Fibroblast of gingiva (primary cell): ENCODE measurements around the gene RPS6KB2.
"Not testable (repeated sequence)": the region's sequence is repeated elsewhere in the genome, so short reads cannot be mapped to it uniquely, and the experiment has no call there.

Experiments used
- DNase-seq: peaks from one replicate; pipeline ENCODE4 v3.0.0-alpha.2; 2011; ENCODE audit warnings: low read depth

RPS6KB2 gene

DNA sequence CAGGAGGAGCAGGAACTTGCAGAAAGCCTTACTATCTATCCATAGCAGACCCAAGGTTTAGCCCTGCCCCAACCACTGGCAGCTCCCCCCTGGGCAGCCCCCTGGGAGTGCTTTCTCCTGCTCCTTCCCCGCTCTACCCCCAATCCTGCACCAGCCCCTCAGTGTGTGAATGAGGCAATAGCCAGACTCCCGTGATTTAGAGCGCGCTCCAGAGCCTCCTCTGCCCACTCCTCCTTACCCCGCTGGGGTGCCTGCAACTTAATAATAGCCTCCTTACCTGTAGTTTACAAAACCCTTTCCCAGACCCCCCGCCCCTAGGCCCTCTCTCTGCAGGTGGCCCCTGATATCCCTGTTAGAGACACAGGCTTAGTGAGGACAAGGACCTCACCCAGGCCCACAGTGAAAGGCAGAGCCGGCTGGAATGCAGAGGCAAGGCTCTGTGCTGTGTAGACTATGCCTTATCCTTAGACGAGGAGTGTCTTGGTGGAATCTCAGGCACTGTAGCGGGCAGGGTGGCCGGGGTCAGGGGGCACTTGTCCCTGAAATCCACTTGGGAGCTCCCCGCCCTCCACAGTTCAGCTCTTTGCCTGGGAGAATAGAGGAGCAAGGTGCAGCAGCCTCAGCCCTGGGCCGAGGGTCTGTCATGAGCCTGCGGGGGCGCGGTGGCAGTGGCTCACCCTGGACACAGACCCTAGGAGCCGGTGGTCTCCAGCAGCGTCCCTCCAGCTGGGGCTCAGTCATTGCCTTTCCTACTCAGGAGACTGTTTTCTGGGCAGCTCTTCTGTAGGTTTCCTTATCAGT is 17.1 kb upstream of the RPS6KB2 start:
- no peak for DNase-seq

- DNase-seq = no peak
Measured at GRCh38 chr11:67411785-67412152, 16.5 kb upstream of the RPS6KB2 start.

- DNase-seq = no peak
Measured at GRCh38 chr11:67412495-67413179, 15.7 kb upstream of the RPS6KB2 start.

DNA sequence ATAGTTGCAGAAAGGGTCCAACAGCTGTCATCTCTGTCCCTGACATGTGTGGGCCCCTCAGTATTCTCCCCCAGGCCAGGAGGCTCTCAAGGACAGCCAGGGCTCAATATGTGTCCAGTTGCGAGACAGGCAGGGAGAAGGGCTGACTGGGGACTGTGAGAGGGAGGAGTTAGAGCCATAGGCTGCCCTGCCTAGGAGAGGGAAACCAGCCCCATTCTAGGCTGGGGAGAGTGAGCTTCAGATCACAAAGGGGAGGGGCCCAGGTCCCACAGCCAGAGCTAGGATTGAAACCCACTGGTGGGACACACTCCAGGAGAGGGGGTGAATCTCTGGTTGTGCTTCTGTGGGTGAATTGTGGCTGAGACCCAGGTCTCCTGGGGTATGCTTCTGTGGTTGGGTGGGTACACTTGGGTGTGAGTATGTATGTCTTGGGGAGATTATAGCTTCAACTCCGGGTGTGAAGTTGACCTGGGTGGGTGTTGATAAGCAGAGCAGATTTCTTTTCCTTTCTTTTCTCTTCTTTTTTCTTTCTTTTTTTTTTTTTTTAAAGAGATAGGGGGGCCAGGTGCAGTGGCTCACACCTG is 14.9 kb upstream of the RPS6KB2 start:
- no peak for DNase-seq

- DNase-seq = no peak
Measured at GRCh38 chr11:67415501-67416304, 12.6 kb upstream of the RPS6KB2 start, which contains the start of gene CARNS1. Gene CARNS1, plus strand, starts transcription at chr11:67415678. Its CDS starts 522 bp downstream, at chr11:67416200.

GRCh38 chr11:67416416-67417335 is 11.6 kb upstream of the RPS6KB2 start:
- peak; percentile 19 for DNase-seq

DNA sequence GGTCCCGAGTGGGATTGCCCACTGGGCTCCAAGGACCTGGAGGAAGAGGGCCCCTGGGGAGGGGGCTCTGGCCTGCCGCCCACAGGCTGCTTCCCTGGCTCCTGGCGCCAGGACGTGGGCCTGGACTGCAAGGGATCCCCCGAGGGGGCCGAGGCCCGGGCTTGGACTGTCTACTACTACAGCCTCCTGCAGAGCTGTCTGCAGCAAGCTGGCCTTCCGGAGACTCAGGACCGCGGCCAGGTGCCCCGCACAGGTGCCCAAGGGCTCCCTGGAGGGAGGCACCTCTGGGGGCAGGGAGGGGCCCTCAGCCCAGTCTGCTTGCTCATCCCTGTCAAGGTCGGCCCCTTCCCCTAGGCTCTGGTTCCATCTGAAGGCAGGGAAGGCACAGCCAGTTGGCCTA is 10.9 kb upstream of the RPS6KB2 start:
- no peak for DNase-seq

DNA sequence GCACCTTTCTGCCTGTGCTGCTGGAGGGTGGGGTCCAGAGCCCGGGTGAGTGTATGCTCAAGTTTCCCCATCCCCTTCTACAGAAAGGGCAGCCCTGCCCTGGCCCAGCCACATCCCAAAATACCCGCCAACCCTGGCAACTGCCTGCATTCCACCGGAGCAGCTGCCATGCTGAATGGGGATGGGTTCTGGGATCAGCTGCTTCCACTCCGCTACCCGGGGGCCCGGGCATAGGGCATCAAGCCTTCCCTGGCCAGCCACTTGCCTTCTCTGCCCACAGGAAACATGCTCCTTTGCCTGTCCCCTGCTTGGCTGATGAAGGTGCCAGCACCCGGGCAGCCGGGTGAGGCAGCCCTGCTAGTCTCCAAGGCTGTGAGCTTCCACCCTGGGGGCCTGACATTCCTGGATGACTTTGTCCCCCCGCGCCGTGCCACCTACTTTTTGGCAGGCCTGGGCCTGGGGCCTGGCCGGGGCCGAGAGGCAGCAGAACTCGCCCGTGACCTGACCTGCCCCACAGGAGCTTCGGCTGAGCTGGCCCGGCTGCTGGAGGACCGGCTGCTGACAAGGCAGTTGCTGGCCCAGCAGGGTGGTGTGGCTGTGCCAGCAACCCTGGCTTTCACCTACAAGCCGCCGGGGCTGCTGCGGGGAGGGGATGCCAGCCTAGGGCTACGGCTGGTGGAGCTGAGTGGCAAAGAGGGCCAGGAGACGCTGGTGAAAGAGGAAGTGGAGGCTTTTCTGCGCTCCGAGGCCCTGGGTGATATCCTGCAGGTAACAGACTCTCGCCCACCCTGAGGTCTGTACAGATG is 9.6 kb upstream of the RPS6KB2 start:
- no peak for DNase-seq

DNA sequence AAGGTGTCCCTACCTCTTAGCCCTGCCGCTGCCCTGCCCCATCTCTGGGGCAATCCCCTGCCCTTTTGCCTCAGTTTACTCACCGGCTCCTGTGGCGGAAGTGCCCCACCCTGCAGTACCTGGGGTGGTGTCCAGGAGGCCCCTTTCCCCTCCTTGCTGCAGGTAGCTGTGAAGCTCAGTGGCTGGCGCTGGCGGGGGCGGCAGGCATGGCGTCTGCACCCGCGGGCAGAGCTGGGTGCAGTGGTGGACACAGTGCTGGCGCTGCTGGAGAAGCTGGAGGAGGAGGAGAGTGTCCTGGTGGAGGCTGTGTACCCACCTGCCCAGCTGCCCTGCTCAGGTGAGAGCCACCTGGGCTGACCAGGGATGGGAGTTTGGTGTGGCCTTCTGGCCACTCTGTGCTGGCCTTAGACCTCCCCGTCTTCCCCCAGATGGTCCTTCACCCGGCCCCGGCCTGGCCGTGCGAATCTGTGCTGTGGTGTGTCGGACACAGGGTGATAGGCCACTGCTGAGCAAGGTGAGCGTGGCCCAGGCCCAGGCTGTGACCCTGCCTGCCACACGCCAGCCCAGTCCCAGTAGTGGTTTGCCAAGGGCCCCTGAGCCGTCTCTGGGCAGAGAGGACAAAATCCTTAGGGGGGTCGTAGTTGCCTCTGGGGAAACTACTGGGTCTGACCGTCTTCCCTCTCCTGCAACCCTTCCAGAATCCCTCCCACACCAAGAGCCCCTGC is 8.8 kb upstream of the RPS6KB2 start:
- DNase-seq = no peak

- no peak for DNase-seq
Measured at GRCh38 chr11:67420147-67420645, 8.1 kb upstream of the RPS6KB2 start.

DNA sequence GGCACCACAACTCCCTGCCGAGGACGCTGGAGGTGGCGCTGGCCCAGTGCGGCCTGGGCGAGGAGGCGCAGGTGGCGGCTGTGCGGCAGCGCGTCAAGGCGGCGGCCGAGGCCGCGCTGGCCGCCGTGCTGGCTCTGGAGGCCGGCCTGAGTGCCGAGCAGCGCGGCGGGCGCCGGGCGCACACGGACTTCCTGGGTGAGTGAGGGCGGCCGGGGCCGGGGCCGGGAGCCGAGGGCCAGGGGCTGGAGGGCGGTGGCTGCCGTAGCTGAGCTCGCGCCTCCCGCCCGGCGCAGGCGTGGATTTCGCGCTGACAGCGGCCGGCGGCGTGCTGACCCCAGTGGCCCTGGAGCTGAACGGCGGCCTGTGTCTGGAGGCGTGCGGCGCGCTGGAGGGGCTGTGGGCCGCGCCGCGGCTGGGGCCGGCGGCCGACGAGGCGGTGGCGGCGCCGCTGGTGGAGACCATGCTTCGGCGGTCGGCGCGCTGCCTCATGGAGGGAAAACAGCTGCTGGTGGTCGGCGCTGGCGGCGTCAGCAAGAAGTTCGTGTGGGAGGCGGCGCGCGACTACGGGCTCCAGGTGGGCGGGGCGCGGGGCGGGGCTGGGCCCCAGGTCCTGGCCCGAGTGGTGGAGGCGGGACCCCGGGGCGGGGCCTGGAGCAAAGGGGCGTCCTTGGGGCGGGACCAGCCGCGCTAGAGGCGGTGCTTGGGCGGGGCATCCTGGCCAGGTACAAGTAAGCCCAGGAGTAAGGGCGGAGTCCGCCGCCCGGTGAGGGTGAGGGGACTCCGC is 7.5 kb upstream of the RPS6KB2 start:
- DNase-seq = peak; percentile 76

DNA sequence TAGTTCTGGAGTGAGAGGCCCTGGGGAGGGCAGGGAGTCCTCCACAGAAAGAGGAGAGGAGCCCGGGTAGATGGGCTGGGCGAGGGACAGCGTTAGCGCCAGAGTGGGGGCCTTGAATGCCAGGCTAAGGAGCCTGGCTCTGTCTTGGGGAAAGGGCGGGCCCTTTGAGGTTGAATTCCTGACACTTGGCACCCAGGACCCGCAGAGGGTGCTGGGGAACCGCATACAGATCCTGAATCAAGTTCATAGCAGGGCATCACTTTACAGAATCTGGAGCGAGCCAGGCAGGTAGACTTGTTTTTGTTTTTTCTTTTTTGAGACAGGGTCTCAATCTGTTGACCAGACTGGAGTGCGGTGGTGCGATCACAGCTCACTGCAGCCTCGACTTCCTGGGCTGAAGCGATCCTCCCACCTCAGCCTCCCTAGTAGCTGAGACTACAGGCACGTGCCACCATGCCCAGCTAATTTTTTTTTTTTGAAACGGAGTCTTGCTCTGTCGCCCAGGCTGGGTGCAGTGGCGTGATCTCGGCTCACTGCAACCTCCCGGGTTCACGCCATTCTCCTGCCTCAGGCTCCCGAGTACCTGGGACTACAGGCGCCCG is 6.8 kb upstream of the RPS6KB2 start:
- no peak for DNase-seq

GRCh38 chr11:67422891-67423290 is 5.4 kb upstream of the RPS6KB2 start:
- DNase-seq = no peak

- DNase-seq = no peak
Measured at GRCh38 chr11:67423466-67423865, 4.8 kb upstream of the RPS6KB2 start.

GRCh38 chr11:67423891-67424613 is 4.2 kb upstream of the RPS6KB2 start:
- DNase-seq = no peak

DNA sequence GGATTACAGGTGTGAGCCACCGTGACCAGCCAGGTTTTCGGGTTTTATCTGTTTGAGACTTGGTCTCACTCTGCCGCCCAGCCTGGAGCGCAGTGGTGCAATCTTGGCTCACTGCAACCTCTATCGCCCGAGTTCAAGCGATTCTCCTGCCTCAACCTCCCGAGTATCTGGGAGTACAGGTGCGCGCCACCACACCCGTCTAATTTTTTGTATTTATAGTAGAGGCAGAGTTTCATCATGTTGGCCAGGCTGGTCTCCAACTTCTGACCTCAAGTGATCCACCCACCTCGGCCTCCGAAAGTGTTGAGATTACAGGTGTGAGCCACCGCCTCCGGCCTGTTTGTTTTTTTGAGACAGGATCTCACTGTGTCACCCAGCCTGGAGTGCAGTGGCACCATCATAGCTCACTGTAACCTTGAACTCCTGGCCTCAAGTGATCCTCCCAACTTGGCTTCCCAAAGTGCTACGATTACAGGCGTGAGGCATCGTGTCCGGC is 882 bp upstream of the RPS6KB2 start:
- DNase-seq = not testable (repeated sequence)

- DNase-seq = no peak
Measured at GRCh38 chr11:67429038-67429668, 859 bp downstream of the RPS6KB2 start.
